ENCODE measurements around the gene RPAP2. TPM values are rescaled to one million over a fixed set of nuclear protein-coding genes. Genes with fewer than 3 reads are reported as not detected.

Gene RPAP2
- total and polyA plus RNA-seq, 2 of the 8 experiments (the other 6 are each of a cell fraction or from before 2014, with no cell fraction given) = 7.9 to 28.4 TPM

DNA sequence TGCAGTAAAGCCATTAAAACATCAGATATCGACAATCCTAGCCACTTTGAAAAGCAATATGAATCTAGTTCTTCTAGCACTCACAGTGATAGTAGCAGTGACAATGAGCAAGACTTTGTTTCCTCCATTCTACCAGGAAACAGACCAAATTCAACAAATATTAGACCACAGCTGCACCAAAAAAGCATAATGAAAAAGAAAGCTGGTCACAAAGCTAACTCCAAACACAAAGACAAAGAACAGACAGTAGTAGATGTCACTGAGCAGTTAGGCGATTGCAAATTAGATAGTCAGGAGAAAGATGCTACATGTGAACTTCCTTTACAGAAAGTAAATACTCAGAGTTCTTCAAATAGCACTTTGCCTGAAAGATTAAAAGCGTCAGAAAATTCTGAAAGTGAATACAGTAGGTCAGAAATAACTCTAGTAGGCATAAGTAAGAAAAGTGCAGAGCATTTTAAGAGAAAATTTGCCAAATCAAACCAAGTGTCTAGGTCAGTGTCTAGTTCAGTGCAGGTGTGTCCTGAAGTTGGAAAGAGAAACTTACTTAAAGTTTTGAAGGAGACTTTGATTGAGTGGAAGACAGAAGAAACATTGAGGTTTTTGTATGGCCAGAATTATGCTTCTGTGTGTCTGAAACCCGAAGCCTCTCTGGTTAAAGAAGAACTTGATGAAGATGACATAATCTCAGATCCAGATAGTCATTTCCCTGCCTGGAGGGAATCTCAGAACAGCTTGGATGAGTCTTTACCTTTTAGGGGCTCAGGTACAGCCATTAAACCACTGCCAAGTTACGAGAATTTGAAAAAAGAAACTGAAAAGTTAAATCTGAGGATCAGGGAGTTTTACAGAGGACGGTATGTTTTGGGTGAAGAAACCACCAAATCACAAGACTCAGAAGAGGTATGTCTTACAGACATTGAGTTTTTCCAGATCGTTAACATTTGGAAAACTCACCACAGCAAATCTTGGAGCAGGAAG, 24.9 kb downstream of the RPAP2 start:
- H3K56ac ChIP-seq (replicated peaks; ENCODE audit: insufficient read length, low read depth, low read length) = no peak overlapping the region
- H2BK12ac ChIP-seq (ENCODE audit: low read depth, low read length) = no peak overlapping the region
- no peak overlapping the region for H2BK20ac ChIP-seq (ENCODE audit: low read length)
- H3K79me2 ChIP-seq (ENCODE audit: control insufficient read depth in 1 of 2, insufficient read depth in 2 of 2, low read length in 2 of 2) = no peaks in the 10 kb centered on the region
- no peak overlapping the region for H2AK5ac ChIP-seq (ENCODE audit: low read depth, low read length)
- H3K18ac ChIP-seq (ENCODE audit: extremely low read depth, low read length) = no peak overlapping the region
- H3K4ac ChIP-seq (replicated peaks; ENCODE audit: insufficient read length, low read depth, low read length) = no peak overlapping the region
- 90% methylated on average over 7 of the region's 7 CpGs; no CpG with 5 or more reads in 1 of the 2 experiments for WGBS, 2 experiments (ENCODE audit: extremely low coverage in 1 of 2, insufficient coverage in 1 of 2, insufficient read length in 1 of 2, insufficient replicate concordance in 2 of 2, low coverage in 1 of 2, low lambda C conversion rate in 2 of 2, missing lambda C conversion rate in 1 of 2)
- POLR2A ChIA-PET (ENCODE audit: partially characterized antibody) = no interaction called here
- H4K5ac ChIP-seq (ENCODE audit: insufficient read length, low read depth, low read length) = no peak overlapping the region
- peaks cover 0 to 35% (median 11%) of the 10 kb centered on the region in 4 experiments; a peak in 3 of 8 replicates for H3K36me3 ChIP-seq (ENCODE audit: control insufficient read depth in 2 of 4, insufficient read depth in 4 of 4, low read length in 3 of 4)
- no peak for FAIRE-seq
- H3K79me1 ChIP-seq (ENCODE audit: low read depth, low read length) = no peaks in the 10 kb centered on the region
- no peaks in the 10 kb centered on the region for H4K20me1 ChIP-seq (replicated peaks in 1 of 2; ENCODE audit: control insufficient read depth in 1 of 2, insufficient read depth in 2 of 2, low read length in 2 of 2)
- CTCF ChIA-PET (ENCODE audit: partially characterized antibody) = no interaction called here
- no peak overlapping the region for H2BK15ac ChIP-seq (ENCODE audit: low read length)
- no peak for DNase-seq (ENCODE audit: low read depth in 1 of 2, low spot score in 2 of 2)
- no peak overlapping the region for H3K27ac ChIP-seq (ENCODE audit: low read depth, low read length)
- no peak overlapping the region for H3K23ac ChIP-seq (ENCODE audit: insufficient read length)
- H3K14ac ChIP-seq (ENCODE audit: insufficient read length) = no peak overlapping the region
- no peaks in the 10 kb centered on the region for H3K4me1 ChIP-seq (replicated peaks in 1 of 4; ENCODE audit: control insufficient read depth in 3 of 4, insufficient read depth in 4 of 4, low read length in 3 of 4)
- H2BK120ac ChIP-seq (replicated peaks; ENCODE audit: low read depth, low read length) = no peak overlapping the region
- H2AFZ ChIP-seq (ENCODE audit: low read length) = no peak overlapping the region
- H3K23me2 ChIP-seq (ENCODE audit: low read depth, low read length) = no peaks in the 10 kb centered on the region
- no peak overlapping the region for H2BK5ac ChIP-seq (ENCODE audit: low read depth, low read length)
- no peak overlapping the region for H4K91ac ChIP-seq (replicated peaks; ENCODE audit: insufficient read length, low read length)
- no peak overlapping the region for H4K8ac ChIP-seq (ENCODE audit: extremely low read depth, insufficient read depth, low read length)
- peaks cover 0 to 12% of the 10 kb centered on the region in 2 experiments; a peak in 3 of 4 replicates for H3K9me3 ChIP-seq (ENCODE audit: insufficient read depth in 2 of 2, low read depth in 1 of 2, low read length in 1 of 2)
- H3K4me2 ChIP-seq (ENCODE audit: insufficient read depth in 1 of 2, low read depth in 2 of 2, low read length in 2 of 2) = no peak overlapping the region
- H3K27me3 ChIP-seq (replicated peaks in 1 of 4; ENCODE audit: control insufficient read depth in 3 of 4, extremely low read depth in 1 of 4, insufficient read depth in 3 of 4, low read length in 3 of 4) = no peaks in the 10 kb centered on the region
- H3K9ac ChIP-seq (replicated peaks in 1 of 4; ENCODE audit: extremely low read depth in 1 of 4, low read depth in 3 of 4, low read length in 3 of 4) = no peak overlapping the region
- no peak overlapping the region for H3K4me3 ChIP-seq (ENCODE audit: extremely low read depth in 1 of 4, insufficient read depth in 2 of 4, low read depth in 3 of 4, low read length in 4 of 4)
- TF ChIP-seq SP2 (IDR thresholded peaks at IDR 0.05; ENCODE audit: low read length) = no peak
- TF ChIP-seq TAF1 (IDR thresholded peaks at IDR 0.05; ENCODE audit: low read depth, low read length) = no peak
- TF ChIP-seq CTBP2 (IDR thresholded peaks at IDR 0.05; ENCODE audit: borderline replicate concordance, insufficient read depth, insufficient read length, low read length) = no peak
- no peak for TF ChIP-seq POLR2A (IDR thresholded peaks at IDR 0.05; ENCODE audit: control extremely low read depth in 1 of 2, low read depth in 2 of 2, low read length in 2 of 2)
- TF ChIP-seq RFX5 (IDR thresholded peaks at IDR 0.05; ENCODE audit: borderline replicate concordance, low read depth, low read length) = no peak
- TF ChIP-seq YY1 (IDR thresholded peaks at IDR 0.05; ENCODE audit: low read depth, low read length) = no peak
- no peak for TF ChIP-seq CEBPB (IDR thresholded peaks at IDR 0.05; ENCODE audit: low read depth, low read length)
- TF ChIP-seq PHF8 (conservative IDR thresholded peaks at IDR 0.05; ENCODE audit: low read depth, low read length) = no peak
- TF ChIP-seq TCF12 (IDR thresholded peaks at IDR 0.05; ENCODE audit: low read depth, low read length) = no peak
- no peak for TF ChIP-seq SP4 (IDR thresholded peaks at IDR 0.05; ENCODE audit: low read length)
- TF ChIP-seq CREB1 (IDR thresholded peaks at IDR 0.05) = no peak
- TF ChIP-seq SUZ12 (IDR thresholded peaks at IDR 0.05; ENCODE audit: low read length) = no peak
- no peak for TF ChIP-seq RXRA (IDR thresholded peaks at IDR 0.05; ENCODE audit: insufficient read depth, low read depth, low read length)

Data from H1 (cell line).